Measurements from ENCODE around the gene BTRC.
"Not testable (repeated sequence)": the region's sequence is repeated elsewhere in the genome, so short reads cannot be mapped to it uniquely, and the experiment has no call there.

Gene BTRC

DNA sequence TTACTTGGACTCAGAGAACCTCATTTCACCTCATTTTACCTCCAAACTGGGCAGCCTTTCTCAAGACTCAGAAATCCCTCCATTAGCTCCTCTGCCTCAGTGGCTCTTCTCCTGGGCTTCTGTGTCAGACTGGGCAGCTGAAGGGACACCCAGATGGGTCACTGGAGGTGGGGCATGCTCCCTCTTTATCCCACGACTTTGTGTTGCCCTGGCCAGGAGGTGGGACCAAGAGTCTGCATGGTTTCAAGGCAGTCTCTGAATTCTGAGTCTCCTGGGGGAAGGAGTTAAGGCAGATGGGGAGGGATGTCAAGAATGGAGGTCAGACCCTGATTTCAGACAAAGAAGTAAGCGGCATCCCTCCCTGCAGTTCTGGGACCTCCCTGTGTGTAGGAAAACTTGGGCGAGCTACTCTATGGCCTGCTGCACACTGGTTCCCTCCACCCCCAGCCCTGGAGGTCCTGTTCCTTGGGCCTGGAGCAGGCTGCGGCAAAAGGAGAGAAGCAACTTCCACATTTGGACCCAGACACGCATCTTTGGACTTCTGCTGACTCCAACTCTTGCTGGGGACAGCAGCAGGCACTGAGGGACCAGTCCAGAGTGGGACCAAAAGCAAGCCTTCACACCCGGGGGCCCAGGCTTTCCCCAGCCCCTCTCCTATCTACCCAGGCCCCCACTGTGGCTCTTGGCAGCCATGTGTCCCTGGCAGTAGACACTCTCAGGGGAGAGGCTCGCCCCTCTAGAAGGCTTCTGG is 223.3 kb downstream of the BTRC start:
- in situ Hi-C loops (cut with HindIII; ENCODE audit: low sequenced_read_pairs): no loop called here

DNA sequence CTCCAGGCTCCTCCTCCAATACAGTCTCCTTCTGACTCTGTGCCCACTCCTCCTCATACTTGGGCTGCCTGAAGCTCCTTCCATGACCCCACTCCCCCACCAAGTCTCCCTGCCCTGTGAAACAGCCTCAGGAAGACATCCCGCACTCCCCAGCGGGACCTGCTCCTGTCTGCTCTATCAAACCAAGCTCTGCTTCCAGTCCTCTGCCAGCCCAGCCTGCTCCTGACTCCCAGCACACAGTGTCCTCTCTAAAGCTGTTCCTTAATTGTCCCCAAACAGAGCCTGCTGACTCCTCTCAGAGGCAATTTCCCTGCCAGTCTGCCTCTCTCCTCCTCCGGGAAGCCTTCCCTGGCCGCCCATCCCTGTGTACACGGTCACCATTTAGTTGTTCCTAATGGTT is 224.2 kb downstream of the BTRC start:
- in situ Hi-C loops (cut with HindIII; ENCODE audit: low sequenced_read_pairs): no loop called here

DNA sequence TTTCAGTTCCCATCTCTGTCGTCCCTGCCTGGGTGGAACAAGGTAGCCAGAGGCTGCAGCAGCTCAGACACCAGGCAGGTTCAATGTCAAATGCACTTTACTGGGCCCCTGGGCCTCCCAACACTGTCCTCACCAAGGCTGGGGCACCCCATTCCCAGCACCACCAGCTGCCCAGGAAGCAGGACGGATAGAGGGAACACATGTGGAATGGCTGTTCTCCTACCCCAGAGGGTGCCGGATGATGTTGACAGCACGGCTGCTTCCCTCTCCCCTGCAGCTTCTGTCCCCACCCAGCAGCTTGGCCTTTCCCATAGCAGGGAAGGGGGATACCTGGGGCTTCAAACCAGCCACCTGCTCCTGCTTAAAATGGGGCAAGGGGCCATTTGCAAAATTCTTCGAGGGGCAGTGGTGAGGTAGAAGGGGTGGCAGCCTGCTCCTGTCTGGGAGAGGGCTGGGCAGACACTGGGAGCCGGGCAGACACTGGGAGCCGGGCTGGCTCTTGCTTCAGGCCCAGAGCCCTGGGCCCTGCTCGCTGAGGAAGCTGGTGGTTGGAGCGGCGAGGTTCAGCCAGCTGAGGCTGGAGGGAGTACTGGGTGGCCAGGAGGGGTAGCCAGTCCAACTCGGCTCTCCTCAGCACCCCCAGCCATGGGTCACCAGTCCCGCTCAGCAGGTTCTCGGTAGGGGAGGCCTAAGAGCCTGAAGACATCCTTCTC is 225.0 kb downstream of the BTRC start:
- in situ Hi-C loops (cut with HindIII; ENCODE audit: low sequenced_read_pairs): no loop called here

DNA sequence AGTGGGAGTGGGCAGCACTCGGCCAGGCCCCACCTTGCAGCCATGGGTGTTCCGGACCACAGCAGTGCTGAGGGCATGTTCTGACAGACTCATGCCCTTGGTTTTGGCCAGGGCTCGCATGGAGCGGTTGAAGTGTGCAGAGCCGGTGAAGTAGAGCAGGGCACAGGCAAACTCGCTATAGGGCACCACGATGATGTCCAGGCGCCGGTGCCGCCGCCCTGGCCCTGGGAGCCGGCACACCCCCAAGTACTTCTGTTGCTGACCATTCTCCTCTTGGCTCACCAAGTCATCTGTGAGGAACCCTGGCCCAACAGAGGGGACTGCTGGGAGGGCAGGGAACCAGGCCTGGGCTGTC is 225.5 kb downstream of the BTRC start:
- in situ Hi-C loops (cut with HindIII; ENCODE audit: low sequenced_read_pairs): no loop called here

DNA sequence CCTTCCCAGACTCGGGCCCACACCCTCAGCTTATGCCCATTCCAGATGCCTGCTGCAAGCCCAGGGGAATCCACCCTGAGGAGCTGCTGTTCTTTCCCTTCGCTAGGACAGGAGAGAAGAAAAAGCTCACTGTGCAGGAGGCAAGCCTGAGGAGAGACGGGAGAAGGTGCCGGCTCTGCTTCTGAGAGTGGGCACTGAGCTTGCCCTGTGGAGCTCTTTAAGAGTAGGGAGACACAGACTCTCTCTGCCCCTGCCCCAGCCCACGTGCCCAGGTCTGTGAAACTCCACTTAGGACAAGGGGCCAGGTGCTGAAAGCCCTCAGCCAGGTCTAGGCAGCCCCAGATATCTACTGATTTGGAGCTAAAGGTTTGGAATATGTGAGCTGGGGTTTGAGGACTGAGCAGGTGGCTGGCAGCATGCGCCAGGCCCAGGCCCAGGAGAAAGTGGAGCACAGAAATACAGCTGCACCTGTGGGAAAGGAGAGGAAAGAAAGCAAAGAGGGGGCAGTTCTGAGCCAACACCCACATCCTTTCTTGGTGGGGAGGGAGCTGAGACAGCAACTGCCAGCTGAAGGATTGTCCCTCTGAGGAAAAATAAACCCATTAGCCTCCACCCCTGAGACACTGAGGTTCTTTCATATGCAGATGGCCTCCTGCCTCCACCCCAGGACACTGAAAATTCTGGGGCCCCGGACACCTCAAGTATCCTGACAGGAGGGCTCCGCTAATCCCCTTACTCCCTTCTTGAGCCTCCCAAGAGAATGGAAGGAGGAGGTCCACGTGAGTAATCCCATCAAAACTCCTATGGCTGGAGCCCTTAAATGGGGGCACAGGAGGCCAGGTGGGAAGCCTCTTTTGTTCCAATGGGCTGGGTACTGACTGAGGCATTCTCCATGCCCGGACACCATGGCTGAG is 226.8 kb downstream of the BTRC start:
- in situ Hi-C loops (cut with HindIII; ENCODE audit: low sequenced_read_pairs): no loop called here

DNA sequence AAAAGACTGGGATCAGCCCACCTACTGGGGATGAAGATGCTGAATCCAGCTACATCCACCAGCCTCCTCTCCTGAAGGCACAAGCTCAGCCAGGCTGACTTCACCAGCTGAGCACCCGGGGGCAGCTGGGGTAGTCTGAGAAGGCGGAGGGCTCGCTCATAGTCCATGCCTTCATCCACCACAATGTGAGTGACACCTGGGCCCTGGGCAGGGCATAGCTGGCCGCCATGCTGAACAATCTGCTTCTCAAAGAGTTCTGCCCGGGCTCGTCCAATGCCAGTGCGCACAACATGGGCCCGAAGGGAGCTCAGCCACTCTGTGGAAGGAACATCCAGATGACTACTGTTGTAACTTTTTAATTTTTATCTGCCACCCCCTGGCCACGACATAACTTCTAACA is 231.9 kb downstream of the BTRC start:
- in situ Hi-C loops (cut with HindIII; ENCODE audit: low sequenced_read_pairs): no loop called here

DNA sequence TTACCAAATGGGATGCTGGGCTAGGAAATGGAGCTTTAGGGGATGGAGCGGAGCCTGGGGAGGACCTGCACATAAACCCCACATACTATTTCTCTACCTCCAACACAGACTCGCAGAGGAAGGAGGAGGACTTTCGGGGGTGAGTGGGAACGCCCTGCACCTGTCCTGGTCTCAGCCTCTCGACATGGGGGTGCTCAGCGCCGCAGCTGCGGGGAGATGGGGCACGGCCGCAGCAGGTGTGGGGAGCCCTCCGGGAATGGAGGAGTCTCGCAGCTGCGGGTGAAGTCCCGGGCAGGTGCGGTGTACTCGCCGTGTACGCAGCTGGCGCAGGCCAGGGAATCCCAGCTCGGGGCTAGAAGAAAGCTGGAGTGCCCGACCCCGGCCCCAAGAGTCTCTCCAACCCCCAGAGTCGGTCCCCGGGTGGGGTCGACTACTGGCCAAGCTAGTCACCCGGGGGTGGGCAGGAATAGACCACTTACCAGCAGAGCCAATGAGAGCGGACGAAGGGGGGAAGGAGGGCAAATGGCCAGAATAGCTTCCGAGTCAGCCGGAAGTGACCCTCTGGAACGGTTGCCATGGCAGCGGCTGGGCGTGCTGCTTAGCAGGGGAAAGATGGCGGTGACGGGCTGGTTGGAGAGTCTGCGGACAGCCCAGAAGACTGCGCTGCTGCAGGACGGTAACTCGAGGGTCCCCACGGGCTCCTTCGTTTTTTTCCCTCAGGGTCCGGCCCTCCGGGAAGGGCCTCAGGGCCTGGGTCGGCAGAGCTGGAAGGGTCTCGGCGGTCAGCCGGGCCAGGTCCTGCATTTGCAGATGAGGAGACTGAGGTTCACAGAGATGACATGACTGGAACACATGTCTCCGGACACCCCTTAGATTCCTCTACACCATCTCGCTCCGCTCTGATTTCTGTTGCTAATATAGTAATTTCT is 234.0 kb downstream of the BTRC start, which contains the start of the genes DPCD and POLL:
DPCD (plus strand) TSS at position 597 of the 929 bp plus-strand sequence; CDS start at position 613, 16 bp downstream.
POLL (minus strand) TSS at position 533 of the 929 bp plus-strand sequence. CDS start 897 bp downstream, outside the sequence.
- in situ Hi-C loops (cut with HindIII; ENCODE audit: low sequenced_read_pairs): no loop called here

DNA sequence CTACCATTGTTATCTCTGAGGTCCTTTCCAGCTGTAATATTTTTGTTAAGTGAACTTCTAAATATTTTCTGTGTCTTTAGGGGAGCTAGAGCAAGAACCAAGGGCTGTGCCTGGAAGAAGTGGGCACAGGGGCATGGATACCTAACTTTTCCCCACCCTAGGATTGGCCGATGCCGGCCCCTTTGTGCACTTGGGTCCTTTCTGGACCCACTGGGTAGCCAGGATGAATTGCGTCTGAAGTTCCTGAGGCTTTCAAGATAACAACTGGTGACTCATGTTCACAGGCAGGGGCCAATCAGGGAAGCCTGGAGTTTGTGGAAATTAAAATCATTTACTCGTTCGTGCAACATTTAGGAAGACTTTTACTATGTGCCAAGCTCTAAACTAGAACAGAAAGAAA is 234.9 kb downstream of the BTRC start:
- in situ Hi-C loops (cut with HindIII; ENCODE audit: low sequenced_read_pairs): no loop called here

DNA sequence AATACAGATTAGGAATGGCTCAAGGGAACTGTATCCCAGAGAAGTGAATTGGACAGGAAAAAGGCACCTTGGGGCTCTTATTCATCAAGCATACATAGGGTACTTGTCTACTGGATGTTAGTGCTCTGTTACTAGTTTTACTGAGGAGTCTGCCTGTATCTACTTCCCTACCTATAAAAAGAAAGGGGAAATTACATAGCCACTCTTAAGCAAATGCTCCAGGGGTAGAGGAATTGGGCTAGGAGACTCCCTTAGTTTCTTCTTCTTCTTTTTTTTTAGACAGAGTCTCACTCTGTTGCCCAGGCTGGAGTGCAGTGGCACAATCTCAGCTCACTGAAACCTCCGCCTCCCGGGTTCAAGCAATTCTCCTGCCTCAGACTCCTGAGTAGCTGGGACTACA is 239.4 kb downstream of the BTRC start:
- in situ Hi-C loops (cut with HindIII; ENCODE audit: low sequenced_read_pairs): not testable (repeated sequence)

DNA sequence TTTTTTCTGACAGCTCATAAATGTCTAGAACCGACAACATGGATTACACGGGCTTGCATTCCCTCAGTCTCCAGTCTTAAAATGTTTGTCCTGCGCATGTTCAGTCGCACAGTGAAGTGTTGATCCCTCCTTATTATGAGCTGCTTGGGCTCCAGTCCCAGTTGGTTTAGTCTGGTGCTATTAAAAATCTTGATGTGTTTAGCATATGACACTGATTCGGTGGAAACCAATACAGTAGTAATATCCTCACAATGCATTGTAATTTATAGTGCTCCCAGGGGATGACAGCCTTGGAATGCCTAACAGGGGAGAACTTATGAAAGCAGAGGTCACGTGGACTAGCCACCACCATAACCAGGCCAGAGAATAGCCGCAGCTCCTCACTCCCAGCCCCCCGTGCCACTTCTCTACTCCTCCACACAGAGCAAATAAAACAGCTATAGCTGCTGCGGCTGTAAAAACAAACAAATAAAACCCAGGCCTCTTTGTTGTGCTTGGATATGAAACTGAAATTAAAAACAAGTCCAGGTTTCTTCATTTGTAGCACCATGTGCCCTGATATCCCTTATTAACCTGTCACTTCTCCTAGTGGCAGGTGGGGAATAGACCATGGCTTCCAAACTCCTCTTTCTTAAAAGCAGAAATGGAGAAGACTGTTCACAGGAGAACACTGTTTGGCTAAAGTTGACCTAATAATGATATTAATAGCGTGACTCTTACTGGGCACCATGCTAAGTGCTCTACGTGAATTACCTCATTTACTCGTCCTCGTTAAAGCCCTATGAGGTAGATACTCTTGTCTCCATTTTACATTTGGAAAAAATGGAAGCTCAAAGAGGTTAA is 241.8 kb downstream of the BTRC start:
- in situ Hi-C loops (cut with HindIII; ENCODE audit: low sequenced_read_pairs): no loop called here

DNA sequence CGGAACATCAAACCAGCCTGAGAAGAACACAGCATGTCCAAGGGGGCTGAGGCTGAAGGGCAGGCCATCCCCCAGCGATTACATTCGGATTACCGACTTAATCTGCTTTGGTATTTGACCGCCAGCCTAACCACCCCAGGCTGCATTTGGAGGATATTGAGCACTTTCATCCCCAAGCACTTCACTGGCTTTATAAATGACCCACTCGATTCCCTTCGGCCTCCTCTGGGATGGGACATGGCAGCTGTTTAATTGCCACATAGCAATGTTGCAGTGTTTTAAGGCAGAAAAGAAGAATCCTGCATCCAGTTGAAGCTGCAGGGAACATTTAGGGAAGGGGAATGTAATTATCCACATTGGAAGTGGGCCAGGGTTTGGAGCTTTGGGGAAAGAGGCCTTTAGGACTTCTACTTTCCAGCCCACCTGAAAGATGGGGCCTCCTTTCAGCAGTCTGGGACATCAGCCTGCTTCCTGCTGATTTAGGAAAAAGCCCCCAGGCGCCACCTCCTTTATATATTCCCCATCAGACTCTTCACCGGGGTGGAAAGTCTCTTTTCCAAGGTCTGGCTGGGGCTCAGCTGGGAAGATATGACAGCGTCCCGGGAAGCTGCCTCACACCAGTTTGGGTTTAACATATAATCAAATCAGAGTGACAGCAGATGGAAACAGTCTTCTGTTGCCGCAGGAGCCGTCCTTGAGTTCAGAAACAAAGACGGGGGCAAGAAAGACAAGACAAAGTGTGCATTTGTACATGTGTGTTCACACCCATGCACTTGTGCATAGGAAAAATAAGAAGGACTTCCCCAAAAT is 243.3 kb downstream of the BTRC start:
- in situ Hi-C loops (cut with HindIII; ENCODE audit: low sequenced_read_pairs): no loop called here

DNA sequence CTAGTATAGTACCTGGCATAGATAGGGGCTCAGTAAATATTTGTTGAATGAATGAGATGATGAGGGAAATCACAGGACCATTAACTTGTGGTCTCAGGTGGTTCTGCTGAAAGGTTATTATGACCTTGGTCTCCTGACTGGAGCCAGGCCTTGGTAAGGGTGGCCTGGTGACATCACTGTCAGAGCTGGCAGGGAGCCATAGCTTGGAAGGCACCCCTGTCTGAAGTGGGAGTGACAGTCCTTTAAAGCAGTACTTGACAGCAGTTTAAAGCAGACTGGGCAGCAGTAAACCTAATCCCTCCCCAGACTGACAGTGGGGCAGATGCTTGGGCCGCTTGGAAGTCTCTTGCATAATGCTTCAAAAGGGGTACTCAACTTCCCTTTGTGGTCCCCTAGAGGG is 247.6 kb downstream of the BTRC start:
- in situ Hi-C loops (cut with HindIII; ENCODE audit: low sequenced_read_pairs): no loop called here

DNA sequence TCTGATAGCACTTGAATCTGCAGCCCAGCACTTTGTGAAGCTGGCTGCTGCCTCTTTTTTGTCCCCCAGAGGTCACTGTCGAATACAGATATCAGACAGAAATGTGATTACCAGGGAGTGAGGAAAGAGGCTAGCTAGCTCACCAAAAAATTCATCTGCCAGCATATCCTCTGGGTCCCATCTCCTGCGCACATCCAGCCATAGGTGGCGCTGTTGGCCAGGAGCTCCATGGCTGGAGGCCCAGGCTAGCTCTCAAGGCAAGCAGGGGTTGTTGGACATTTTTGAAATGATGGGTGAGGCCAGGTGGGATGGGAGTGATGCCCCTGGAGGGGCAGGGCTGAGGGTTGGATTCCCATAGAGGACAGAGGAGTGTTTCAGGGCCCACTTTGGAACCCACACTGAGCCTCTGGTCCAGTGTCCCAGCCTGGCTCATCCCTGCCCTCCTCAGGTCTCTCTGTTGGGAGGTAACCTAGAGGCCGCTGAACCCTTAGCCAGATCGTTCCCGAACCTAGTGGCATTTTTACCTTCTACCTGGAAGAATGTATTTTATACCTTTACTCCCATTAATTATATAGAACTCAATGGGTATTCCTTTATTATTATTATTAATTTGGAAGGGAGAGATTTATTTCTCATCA is 248.9 kb downstream of the BTRC start:
- in situ Hi-C loops (cut with HindIII; ENCODE audit: low sequenced_read_pairs): no loop called here

Data from DLD1 (cell line).